ENCODE data around the gene MBLAC1.

MBLAC1 gene

DNA sequence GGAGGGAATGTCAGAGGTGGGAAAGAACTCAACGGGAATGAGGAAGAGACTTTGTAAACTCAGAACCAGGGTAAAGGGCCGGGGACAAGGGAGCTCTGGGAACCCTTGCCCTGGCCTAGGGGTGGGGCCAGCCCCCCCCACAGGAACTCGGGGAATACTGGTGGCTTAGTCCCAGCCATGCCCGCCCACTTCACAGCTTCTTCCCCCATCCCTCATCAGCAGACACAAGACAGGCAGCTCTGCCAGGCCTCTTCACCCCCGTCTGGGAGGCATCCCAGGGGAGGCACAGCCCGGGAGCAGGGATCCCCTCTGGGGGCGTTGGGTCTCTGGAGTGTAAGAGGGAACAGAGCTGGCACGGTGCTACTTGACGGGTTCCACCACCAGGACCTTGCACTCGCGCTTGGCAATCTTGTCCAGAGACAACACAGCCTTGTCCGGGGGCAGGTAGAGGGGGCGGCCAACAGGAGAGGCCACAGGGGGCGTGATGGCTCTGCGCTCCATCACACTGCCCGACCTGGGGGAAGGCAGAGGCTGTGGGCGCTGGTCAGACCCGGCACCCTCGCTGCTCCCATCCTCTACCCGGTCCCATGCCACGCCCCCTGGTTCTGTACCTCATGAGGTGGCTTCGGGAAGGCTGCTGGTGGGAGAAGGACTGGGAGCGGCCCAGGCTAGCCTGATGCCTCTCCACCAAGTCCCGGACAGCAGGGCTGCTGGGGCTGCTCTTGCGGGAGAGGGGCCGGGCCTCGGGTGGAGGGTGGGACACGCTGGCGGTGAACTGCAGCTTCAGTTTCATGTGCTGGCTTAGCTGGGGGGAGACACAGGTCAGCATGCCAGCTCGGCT, 28.1 kb downstream of the MBLAC1 start:
- no peak for DNase-seq

GRCh38 chr7:100155553-100156317, 29.0 kb downstream of the MBLAC1 start:
- no peak for DNase-seq

DNA sequence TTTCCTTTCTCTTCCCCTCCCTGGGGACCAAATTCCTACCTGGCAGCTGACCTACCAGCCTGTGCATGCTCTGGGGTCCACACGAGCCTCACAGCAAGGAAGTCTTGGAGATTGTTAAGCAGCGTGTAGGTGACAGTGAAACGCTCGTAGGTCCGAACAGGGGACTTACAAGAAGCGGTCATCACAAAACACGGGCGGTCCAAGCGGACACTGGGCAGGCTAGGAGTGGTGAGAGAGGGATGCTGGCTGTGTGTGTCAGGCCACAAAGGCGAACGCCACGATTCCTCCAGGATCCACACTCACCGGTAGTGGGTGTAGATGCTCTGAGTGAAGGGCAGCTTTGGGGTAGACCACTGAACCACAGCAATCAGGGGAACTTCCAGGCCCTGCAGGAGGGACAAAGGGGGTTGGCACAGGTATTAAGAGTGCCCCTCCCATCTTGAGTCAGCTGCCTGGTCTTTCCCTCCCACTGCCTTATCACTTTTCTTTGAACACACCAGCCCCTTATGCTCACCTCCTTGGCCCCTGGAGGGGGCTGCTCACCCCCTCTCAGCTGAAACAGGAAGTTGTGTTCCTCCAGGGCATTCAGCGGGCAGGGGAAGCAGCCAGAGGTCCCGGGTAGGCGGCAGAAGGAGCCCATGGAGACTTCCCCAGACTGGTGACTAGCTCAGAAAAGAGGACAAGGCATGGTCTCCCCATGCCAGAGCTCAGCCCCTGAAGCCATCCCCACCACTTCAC, 29.7 kb downstream of the MBLAC1 start:
- no peak for DNase-seq

- no peak for DNase-seq
Observed at GRCh38 chr7:100157069-100157333, 30.2 kb downstream of the MBLAC1 start.

DNA sequence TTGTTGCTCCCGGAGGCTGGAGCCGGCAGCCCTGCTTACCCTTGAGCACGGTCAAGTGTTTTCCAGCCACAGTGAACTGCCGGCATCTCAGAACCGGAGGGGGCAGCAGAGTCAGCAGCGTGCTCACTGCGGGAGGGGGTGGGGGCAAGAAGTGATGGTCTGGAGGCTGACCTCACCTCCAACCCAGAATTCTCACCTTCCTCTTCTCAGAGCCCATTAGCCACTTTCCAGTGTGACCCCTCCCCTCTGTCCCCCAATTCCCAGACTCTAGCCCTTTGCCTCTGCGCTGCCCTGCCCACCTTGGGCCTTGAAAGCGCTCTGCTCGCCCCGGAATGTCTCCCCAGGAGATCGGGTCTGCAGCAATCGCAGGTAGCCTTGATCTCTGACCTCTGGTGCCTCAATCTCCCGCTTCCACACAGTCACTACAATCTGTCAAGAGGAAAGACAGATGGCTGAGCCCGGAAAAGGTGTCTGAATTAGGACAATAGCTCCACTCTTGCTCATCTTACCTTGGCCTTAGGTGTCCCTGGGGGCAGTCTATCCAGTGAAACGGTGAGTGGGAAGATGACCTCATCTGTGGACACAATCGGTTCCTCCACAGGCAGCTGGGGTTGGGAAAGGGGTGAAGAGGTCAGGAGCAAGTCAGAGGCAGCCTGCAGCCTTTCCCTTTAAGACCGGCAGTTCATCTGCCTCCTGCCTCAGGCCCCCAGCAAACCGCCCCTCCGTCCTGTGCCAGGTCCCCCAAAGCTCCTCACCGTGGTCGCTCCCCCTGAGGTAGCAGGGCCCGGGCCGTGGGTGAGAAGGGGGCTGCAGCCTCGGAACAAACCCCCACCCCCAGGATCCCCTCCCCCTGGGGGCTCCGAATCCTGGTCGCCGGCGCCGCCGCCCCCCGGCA, 30.8 kb downstream of the MBLAC1 start:
- no peak for DNase-seq

DNA sequence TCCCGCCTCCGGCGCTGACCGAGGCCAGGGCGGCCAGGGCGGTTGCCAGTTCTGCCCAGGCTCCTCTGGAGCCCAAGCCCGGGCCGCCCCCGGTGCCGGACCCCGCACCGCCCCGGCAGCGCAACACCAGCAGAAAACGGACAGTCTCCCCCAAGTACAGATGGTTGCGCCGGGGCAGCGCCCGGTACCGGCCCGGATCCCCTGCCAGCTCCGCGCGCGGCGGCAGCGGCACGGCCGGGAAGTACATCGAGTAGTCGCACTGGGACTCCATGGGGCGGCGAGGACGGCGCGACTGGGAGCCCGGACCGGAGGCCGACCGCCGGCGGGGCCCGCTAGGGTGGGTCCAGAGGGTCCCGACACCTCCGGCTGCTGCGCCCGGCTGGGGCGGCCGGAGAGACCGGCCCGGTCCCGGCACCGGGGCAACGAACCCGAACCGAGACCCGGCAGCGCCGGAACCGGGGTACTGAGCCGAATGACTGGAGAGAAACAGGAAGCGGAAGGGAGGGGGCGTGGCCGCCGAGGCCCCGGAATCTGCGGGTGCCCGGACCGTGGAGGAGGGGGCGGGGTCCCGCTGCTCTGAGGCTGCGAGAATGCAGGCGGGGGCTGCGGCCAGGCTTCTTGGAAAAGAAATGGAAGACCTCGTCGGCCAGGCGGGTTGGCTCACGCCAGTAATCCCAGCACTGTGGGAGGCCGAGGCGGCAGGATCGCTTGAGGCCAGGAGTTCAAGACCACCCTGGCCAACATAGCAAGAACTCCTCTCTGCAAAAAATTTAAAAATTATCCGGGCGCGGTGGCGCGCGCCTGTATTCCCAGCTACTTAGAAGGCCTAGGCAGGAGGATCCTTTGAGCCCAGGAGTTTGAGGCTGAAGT, 31.7 kb downstream of the MBLAC1 start, which contains the start of gene TRAPPC14:
TRAPPC14 (minus strand) TSS at position 495 of the 870 bp plus-strand sequence; CDS start at position 271, 224 bp downstream.
- peak; percentile 65 for DNase-seq

GRCh38 chr7:100159099-100159623, 32.4 kb downstream of the MBLAC1 start:
- no peak for DNase-seq

- no peak for DNase-seq
Observed at GRCh38 chr7:100160067-100160466, 33.3 kb downstream of the MBLAC1 start.

- DNase-seq, result no peak
Observed at GRCh38 chr7:100163006-100163531, 36.3 kb downstream of the MBLAC1 start.

- DNase-seq, result no peak
Observed at GRCh38 chr7:100163871-100164270, 37.1 kb downstream of the MBLAC1 start.

GRCh38 chr7:100166317-100166940, 39.7 kb downstream of the MBLAC1 start:
- DNase-seq, result no peak

DNA sequence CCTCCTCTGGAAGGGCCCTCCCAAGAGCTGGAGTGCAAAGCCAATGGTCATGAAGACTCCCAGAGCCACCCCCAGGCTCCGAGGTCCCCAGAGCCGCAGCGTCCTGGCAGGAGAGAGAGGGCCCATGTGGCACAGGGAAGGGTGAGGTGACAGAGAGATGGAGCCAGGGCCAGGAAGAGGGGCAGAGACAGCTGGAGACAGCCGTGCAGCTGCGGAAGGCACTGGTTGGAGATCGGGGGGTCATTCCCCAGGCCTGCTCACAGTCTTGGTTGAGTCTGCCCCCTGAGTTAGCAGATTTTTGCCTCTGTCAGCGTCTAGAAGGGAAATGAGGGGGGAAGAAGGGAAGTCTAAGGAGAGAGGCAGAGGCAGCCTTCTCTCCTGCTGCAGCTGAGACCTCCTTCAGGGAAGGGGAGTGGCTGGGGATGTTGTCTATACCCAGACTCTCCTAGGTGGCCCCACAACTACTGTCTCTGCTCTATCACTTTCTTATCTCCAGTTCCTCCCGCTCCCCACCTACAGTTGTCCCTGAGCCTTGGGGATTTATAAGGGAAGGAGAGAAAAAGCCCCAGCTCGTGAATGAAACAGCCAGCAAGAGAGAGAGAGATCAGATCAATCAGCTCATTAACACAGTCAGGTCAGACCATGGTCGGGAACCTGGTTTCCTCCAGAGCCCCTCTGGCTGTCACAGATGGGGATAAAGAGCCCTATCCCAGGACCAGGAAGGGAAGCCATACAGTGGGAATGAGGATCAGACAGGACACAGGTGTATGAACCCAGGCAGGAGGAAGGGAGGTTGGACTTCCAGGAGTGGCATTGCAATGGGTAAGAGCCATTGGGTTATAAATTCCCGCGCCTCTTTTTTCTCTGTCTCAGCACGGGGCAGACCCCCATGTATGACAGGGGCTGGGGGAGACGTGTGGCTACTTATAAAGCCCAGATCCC, 40.5 kb downstream of the MBLAC1 start:
- no peak for DNase-seq

- no peak for DNase-seq
Observed at GRCh38 chr7:100167912-100168323, 41.2 kb downstream of the MBLAC1 start.

DNA sequence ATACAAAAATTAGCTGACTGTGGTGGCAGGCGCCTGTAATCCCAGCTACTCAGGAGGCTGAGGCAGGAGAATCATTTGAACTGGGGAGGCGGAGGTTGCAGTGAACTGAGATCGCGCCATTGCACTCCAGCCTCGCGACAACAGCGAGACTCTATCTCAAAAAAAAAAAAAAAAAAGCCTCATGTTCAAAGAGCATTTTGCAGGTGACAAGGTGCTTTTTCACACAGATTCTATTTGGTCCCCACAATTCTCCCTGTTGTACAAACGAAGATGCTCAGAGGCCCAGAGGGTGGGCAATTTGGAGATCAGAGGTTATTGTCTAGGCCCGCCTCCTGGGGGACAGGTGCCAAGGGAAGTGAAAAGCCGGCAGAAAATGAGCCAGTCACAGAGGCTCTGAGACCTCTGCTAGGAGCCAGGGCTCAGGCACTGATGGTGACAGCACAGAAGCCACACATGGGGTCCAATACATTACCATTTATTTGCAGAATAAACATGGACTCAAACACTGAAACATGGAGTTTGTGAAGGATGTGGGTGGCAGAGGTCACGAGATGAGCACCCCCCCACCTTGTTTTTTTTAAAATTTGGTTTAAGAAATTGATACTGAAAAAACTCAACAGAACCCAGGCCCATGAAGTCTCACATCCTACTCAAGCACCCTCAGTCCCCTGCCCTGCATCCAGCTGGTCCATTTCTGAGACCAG, 42.5 kb downstream of the MBLAC1 start:
- DNase-seq, result no peak

DNA sequence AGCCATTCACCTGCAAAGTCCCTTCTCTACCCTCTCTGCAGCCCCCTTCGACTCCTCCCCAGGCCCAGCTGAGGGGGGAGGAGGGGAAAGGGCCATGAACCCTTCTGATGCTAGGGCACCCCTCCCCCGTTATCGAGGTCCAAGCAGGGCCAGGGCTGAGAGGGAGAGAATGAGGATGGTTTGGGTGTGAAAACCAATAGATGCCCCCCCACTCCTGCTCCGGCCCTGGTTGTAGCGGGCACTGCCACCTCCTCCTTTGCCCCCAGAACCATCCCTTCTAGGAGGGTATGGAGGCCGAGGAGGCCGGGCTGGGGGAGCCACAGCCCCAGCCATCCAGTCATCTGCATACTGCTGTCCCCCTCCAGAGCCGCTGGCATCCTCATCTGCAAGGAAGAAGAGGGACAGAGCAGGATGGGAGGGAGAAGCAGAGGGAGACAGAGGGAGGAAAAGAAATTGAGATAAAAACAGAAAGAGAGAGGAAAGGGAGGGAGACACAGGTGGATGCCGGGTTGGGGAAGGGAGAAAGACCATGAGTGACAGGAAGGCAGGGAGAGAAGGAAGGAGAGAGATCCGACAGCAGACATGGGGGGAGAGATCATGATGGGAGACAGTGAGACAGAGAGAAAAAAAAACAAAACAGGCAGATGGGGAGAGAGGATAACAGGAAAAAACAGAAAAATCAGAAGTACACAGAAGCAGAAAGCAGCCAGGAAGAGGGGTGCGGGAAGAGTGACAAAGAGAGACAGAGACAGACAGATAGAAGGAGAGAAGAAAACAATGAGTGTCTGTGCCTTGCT, 43.5 kb downstream of the MBLAC1 start:
- DNase-seq, result no peak

GRCh38 chr7:100171087-100171681, 44.4 kb downstream of the MBLAC1 start:
- DNase-seq, result no peak

- DNase-seq, result no peak
Observed at GRCh38 chr7:100171840-100172239, 45.1 kb downstream of the MBLAC1 start.

Measured in AML-193 (cell line).